Ovary (tissue), 9 donors: ENCODE data around the gene BAZ1A. TPM values are rescaled to one million over a fixed set of nuclear protein-coding genes. Genes with fewer than 3 reads are reported as not detected.

Experiments used
- DNase-seq, 5 donors: peaks; one replicate each; pipeline ENCODE4 v3.0.0-alpha.2; 2019 to 2020
- H3K27ac ChIP-seq, 2 donors: fragments of 200-600 bp; one replicate each; pipeline versions ENCODE4 v1.5.1 to v1.8.0; 2019 to 2022
- H3K27me3 ChIP-seq: fragments of 200-600 bp; one replicate; pipeline ENCODE4 v1.8.0; 2022
- H3K36me3 ChIP-seq: fragments of 200-600 bp; sonication (generic); one replicate; pipeline ENCODE4 v1.5.1; 2019
- H3K4me1 ChIP-seq: one replicate; pipeline ENCODE4 v1.8.1; 2013; ENCODE audit warnings: mild to moderate bottlenecking, moderate library complexity; ENCODE audit not compliant: insufficient read depth
- H3K4me3 ChIP-seq: fragments of 200-600 bp; sonication (generic); one replicate; pipeline ENCODE4 v1.5.1; 2017
- H3K9me3 ChIP-seq, 2 donors: fragments of 200-600 bp in 1 of 2; sonication (generic) in 1 of 2; one replicate each; pipeline versions ENCODE4 v1.5.1 to v1.8.1; 2013 to 2019; ENCODE audit warnings: mild to moderate bottlenecking in 1 of 2, moderate library complexity in 1 of 2
- EP300 ChIP-seq: sonication (generic); formaldehyde crosslinking; IDR thresholded peaks from one replicate; pipeline ENCODE4 v1.6.1; 2017; ENCODE audit warnings: antibody characterized with exemption
- POLR2A ChIP-seq: fragments of 450-650 bp; IDR thresholded peaks from one replicate; pipeline ENCODE4 v1.6.1; 2017; ENCODE audit warnings: antibody characterized with exemption, mild to moderate bottlenecking, moderate library complexity
- WGBS, 3 donors: extraction: QIAGEN DNeasy Blood & Tissue Kit in 1 of 3; methylation state at CpG; one replicate each; pipeline versions ENCODE4 v1.1.5 to v1.1.7; 2013 to 2017; 5-methylcytosine and 5-hydroxymethylcytosine counted together
- intact Hi-C, 4 donors: fragments of 100-400 bp; cut with DNase I; formaldehyde crosslinking; loops; one replicate each; pipeline versions ENCODE4 v1.11.0 to v1.15.1; 2022 to 2023
- polyA plus RNA-seq, 2 donors: library from polyadenylated mRNA; stranded (reverse); fragments of 200-250 nt in 1 of 2; fragments of 350-450 nt in 1 of 2; fragmentation: Illumina TruSeq in 1 of 2; extraction: RNeasy Lipid Tissue Mini Kit (QIAGEN cat#74804) in 1 of 2; gene quantifications; one replicate each; pipeline ENCODE4 v1.2.3, GENCODE V29; 2013 to 2014
- total RNA-seq, 7 donors: library from RNA; depleted of rRNA in 2 of 7; stranded (reverse); fragments of >200 nt in 2 of 7; fragmentation: NEBNext Ultra II Directional in 3 of 7; extraction: Animal tissue kit (Norgen Biotek cat#: 25700) in 3 of 7; gene quantifications; one replicate each; pipeline versions ENCODE4 v1.1.0 to v1.2.4, GENCODE V29; 2016 to 2023
- TF ChIP-seq, protein P1 (sequence below), 3 donors: fragments of 450-650 bp in 2 of 3; fragments of 200-600 bp in 1 of 3; IDR thresholded peaks; one replicate each; pipeline versions ENCODE4 v1.5.1 to v1.8.0; 2016 to 2022; ENCODE audit warnings: antibody characterized with exemption in 3 of 3, mild to moderate bottlenecking in 1 of 3
- donor health status: DM: no; HTN: no; CAD: no; lungs with moderate emphysema.
- donor health status: DM: no; HTN: no; CAD: no.
- donor health status: Bipolar disorder and iron deficiency.
- donor health status: DM: yes; HTN: yes; CAD: no.
- donor health status: DM: no; HTN: no; CAD: no.
- donor health status: DM: yes; HTN: yes; CAD: no.

Gene BAZ1A
- total and polyA plus RNA-seq, 9 donors = 10.4 to 30.1 (median 17.9) TPM

GRCh38 chr14:34863844-34864243 lies 11.3 kb downstream of the BAZ1A start:
- TF ChIP-seq EP300 (no peak), POLR2A (no peak)

DNA sequence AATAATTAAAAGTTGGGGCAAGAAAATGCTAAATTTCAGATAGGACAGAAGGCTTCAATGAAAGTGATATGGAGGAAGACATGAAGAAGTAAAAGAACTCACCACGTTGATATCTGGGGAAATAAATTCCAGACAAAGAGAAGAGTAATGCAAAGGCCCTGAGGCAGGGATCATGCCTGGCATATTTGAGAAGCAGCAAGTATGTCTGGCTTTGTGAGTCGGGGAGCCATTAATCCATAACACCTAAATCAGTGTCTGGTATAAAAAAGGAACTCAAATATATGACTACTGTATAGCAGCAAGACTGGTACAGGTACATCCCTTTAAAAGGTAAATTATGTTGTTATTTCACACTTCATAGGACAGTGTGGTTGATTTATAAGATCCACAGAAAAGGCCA lies 16.4 kb downstream of the BAZ1A start:
- Histone ChIP-seq H3K27me3 (no peaks in the 10 kb centered on the region), H3K4me3 (no peak overlapping the region), H3K9me3 (no peaks in the 10 kb centered on the region), H3K36me3 (no peaks in the 10 kb centered on the region), H3K27ac (no peak overlapping the region), H3K4me1 (peaks cover 1% of the 10 kb centered on the region)
- no peak for DNase-seq
- intact Hi-C loops = no loop called here
- TF ChIP-seq, protein P1, sequence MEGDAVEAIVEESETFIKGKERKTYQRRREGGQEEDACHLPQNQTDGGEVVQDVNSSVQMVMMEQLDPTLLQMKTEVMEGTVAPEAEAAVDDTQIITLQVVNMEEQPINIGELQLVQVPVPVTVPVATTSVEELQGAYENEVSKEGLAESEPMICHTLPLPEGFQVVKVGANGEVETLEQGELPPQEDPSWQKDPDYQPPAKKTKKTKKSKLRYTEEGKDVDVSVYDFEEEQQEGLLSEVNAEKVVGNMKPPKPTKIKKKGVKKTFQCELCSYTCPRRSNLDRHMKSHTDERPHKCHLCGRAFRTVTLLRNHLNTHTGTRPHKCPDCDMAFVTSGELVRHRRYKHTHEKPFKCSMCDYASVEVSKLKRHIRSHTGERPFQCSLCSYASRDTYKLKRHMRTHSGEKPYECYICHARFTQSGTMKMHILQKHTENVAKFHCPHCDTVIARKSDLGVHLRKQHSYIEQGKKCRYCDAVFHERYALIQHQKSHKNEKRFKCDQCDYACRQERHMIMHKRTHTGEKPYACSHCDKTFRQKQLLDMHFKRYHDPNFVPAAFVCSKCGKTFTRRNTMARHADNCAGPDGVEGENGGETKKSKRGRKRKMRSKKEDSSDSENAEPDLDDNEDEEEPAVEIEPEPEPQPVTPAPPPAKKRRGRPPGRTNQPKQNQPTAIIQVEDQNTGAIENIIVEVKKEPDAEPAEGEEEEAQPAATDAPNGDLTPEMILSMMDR (IDR thresholded peaks at IDR 0.05) = no peak
- 83 to 88% (median 85%) methylated on average over 2 of the region's 2 CpGs for WGBS, 3 donors

More at GRCh38 chr14:34863844-34864243, 11.3 kb downstream of the BAZ1A start:
- no peaks in the 10 kb centered on the region for H3K36me3 ChIP-seq
- DNase-seq = no peak
- H3K9me3 ChIP-seq = no peaks in the 10 kb centered on the region
- H3K4me1 ChIP-seq = no peaks in the 10 kb centered on the region
- 94 to 100% (median 100%) methylated on average over 1 of the region's 1 CpG for WGBS, 3 donors
- intact Hi-C loops = no loop called here
- no peak overlapping the region for H3K27ac ChIP-seq
- no peak overlapping the region for H3K4me3 ChIP-seq
- H3K27me3 ChIP-seq = no peaks in the 10 kb centered on the region

DNA sequence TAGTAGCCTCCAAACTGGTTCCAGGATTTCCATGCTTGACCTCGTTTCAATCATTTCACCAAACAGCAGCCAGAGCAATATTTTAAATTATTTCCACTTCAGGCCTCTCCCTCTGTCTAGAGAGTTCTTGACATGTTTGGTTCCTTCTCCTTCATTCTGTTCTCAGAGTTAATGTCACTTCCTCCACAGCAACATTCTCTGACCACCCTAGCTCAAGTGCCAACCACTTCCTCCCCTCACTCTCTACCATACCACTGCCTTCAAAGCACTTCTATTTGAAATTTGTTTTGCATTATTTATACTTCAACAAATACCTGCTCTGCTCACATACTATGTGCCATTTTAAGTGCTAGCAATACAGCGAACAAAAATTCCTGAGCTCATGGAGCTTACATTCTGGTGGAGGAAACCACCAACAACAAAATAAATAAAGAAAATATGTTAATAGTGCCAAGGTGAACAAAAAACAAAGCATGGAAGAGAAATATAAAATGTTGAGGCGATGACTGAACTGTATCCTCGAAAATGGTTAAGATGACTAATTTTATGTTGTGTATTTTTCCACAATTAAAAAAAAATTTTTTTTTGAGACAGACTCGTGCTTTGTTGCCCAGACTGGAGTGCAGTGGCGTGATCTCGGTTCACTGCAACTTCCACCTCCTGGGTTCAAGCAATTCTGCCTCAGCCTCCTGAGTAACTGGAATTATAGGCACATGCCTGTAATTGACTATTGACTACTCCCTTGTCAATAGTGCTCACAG lies 17.3 kb downstream of the BAZ1A start:
- Histone ChIP-seq H3K4me3 (no peak overlapping the region), H3K9me3 (no peaks in the 10 kb centered on the region), H3K4me1 (peaks cover 1% of the 10 kb centered on the region), H3K27ac (no peak overlapping the region), H3K36me3 (no peaks in the 10 kb centered on the region), H3K27me3 (no peaks in the 10 kb centered on the region)
- intact Hi-C loops = no loop called here
- no peak for DNase-seq
- TF ChIP-seq, protein P1 (IDR thresholded peaks at IDR 0.05) = no peak
- TF ChIP-seq POLR2A (no peak), EP300 (no peak)
- WGBS, 3 donors = 93 to 94% (median 94%) methylated on average over 7 of the region's 7 CpGs

- Histone ChIP-seq H3K27ac (no peak overlapping the region), H3K9me3 (no peaks in the 10 kb centered on the region), H3K4me1 (peaks cover 1% of the 10 kb centered on the region), H3K4me3 (no peak overlapping the region), H3K27me3 (no peaks in the 10 kb centered on the region), H3K36me3 (no peaks in the 10 kb centered on the region)
- no peak for DNase-seq
- intact Hi-C loops = no loop called here
- TF ChIP-seq EP300 (no peak), POLR2A (no peak)
- TF ChIP-seq, protein P1 (IDR thresholded peaks at IDR 0.05) = no peak
These were observed 22.1 kb downstream of the BAZ1A start for GRCh38 chr14:34853041-34853440.

DNA sequence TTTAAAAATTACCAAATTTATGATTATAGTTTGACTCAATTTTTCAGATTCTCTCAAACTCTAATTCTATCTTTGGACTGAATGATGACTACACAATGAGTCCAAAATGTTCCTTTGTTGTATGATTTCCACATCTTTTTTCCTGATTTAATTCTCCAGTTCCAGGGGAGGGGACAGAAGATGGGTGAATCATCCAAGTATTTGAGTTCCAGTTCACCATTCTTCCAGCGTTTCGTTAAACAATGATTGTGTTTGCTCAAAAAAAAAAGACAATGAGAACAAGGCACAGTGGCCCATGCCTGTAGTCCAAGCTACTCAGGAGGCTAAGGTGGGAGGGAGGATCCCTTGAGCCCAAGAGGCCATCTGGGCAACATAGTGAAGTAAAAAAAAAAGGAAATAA lies 23.8 kb downstream of the BAZ1A start:
- no peaks in the 10 kb centered on the region for H3K27me3 ChIP-seq
- H3K4me1 ChIP-seq = peaks cover 1% of the 10 kb centered on the region
- WGBS, 3 donors = 63 to 87% (median 75%) methylated on average over 2 of the region's 2 CpGs
- intact Hi-C loops = no loop called here
- H3K9me3 ChIP-seq = no peaks in the 10 kb centered on the region
- TF ChIP-seq POLR2A = no peak
- TF ChIP-seq, protein P1 (IDR thresholded peaks at IDR 0.05) = no peak
- no peak for TF ChIP-seq EP300
- no peak for DNase-seq
- no peak overlapping the region for H3K27ac ChIP-seq
- no peaks in the 10 kb centered on the region for H3K36me3 ChIP-seq
- no peak overlapping the region for H3K4me3 ChIP-seq
